GM23338 (cell line): ENCODE measurements around the gene PLBD2. TPM values are rescaled to one million over a fixed set of nuclear protein-coding genes. Genes with fewer than 3 reads are reported as not detected.

ENCODE experiments used
- CREB1 ChIP-seq: fragments of 250-450 bp; sonication (Bioruptor Pico); IDR thresholded peaks from 2 replicates; pipeline ENCODE4 v1.5.0; 2020; ENCODE audit warnings: low read depth, mild to moderate bottlenecking, moderate library complexity
- EZH2 ChIP-seq: fragments of 200-600 bp; sonication (generic); IDR thresholded peaks from one replicate; pipeline ENCODE4 v1.8.0; 2017; ENCODE audit warnings: antibody characterized with exemption, mild to moderate bottlenecking, low read depth; ENCODE audit not compliant: unreplicated experiment
- EZH2phosphoT487 ChIP-seq: fragments of 200-600 bp; sonication (generic); IDR thresholded peaks from one replicate; pipeline ENCODE4 v1.8.1; 2018; ENCODE audit warnings: antibody characterized with exemption; ENCODE audit not compliant: unreplicated experiment
- JUNB ChIP-seq: IDR thresholded peaks from one replicate; pipeline ENCODE4 v1.6.1; 2016; ENCODE audit warnings: antibody characterized with exemption; ENCODE audit not compliant: unreplicated experiment
- STAT1 ChIP-seq: IDR thresholded peaks from one replicate; pipeline ENCODE4 v1.6.1; 2016; ENCODE audit warnings: antibody characterized with exemption; ENCODE audit not compliant: unreplicated experiment
- ZNF114 ChIP-seq: fragments of 250-450 bp; sonication (Bioruptor Pico); IDR thresholded peaks from 2 replicates; pipeline ENCODE4 v1.5.0; 2020; ENCODE audit warnings: mild to moderate bottlenecking, moderate library complexity
- ZNF462 ChIP-seq: fragments of 250-450 bp; sonication (Bioruptor Pico); IDR thresholded peaks from 2 replicates; pipeline ENCODE4 v1.5.0; 2020; ENCODE audit warnings: mild to moderate bottlenecking, moderate library complexity
- polyA plus RNA-seq: library from polyadenylated mRNA; unstranded; fragments of >200 nt; fragmentation: Nextera tagmentation; extraction: Ambion mirVana; gene quantifications from 2 replicates; pipeline ENCODE4 v1.2.1, GENCODE V29; 2016
- total RNA-seq: library from RNA; depleted of rRNA; stranded (reverse); fragments of >200 nt; shearing (Covaris generic); gene quantifications from 2 replicates; pipeline ENCODE4 v1.2.3, GENCODE V29; 2014
- TF ChIP-seq, protein P1 (sequence below), 2 experiments: fragments of 200-600 bp in 1 of 2; sonication (generic) in 1 of 2; conservative IDR thresholded peaks; 2 replicates each; pipeline versions ENCODE4 v1.5.1 to v1.6.1; 2016 to 2017; ENCODE audit warnings: antibody characterized with exemption in 2 of 2, low read depth in 2 of 2, mild to moderate bottlenecking in 2 of 2, moderate library complexity in 1 of 2

Gene PLBD2
- total and polyA plus RNA-seq, 2 experiments from 2014 or later = 10.2 to 37.1 TPM

- no peak for TF ChIP-seq ZNF462 (CRISPR knock-in tag)
- no peak for TF ChIP-seq JUNB
- TF ChIP-seq, protein P1, sequence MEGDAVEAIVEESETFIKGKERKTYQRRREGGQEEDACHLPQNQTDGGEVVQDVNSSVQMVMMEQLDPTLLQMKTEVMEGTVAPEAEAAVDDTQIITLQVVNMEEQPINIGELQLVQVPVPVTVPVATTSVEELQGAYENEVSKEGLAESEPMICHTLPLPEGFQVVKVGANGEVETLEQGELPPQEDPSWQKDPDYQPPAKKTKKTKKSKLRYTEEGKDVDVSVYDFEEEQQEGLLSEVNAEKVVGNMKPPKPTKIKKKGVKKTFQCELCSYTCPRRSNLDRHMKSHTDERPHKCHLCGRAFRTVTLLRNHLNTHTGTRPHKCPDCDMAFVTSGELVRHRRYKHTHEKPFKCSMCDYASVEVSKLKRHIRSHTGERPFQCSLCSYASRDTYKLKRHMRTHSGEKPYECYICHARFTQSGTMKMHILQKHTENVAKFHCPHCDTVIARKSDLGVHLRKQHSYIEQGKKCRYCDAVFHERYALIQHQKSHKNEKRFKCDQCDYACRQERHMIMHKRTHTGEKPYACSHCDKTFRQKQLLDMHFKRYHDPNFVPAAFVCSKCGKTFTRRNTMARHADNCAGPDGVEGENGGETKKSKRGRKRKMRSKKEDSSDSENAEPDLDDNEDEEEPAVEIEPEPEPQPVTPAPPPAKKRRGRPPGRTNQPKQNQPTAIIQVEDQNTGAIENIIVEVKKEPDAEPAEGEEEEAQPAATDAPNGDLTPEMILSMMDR (conservative IDR thresholded peaks at IDR 0.05; ENCODE audit: low read depth in 2 of 2) = no peak
- no peak for TF ChIP-seq EZH2
- no peak for TF ChIP-seq STAT1
- TF ChIP-seq CREB1 = no peak
- TF ChIP-seq EZH2phosphoT487 = no peak
- no peak for TF ChIP-seq ZNF114
Measured at GRCh38 chr12:113418213-113418879, 60.0 kb downstream of the PLBD2 start (continued).
